Umbilical cord (tissue), 2 donors: Measurements from ENCODE around the gene NPDC1. TPM values are rescaled to one million over a fixed set of nuclear protein-coding genes. Genes with fewer than 3 reads are reported as not detected.
A peak's percentile ranks its signal among the peaks of the same experiment; 100 is the strongest.

Experiments
- DNase-seq: peaks from one replicate; pipeline ENCODE4 v3.0.0-alpha.2; 2015; ENCODE audit warnings: low spot score
- total RNA-seq: library from RNA; depleted of rRNA; stranded (reverse); fragments of >200 nt; gene quantifications from one replicate; pipeline ENCODE4 v1.2.3, GENCODE V29; 2014; ENCODE audit warnings: low replicate concordance; ENCODE audit not compliant: insufficient read depth

Gene NPDC1
- total RNA-seq, 1 donor from 2014 or later, result 6.5 TPM

GRCh38 chr9:137026828-137027227, 19.1 kb downstream of the NPDC1 start:
- no peak for DNase-seq

GRCh38 chr9:137026384-137026783, 19.6 kb downstream of the NPDC1 start:
- DNase-seq, result no peak

- peak; percentile 25 for DNase-seq
Observed at GRCh38 chr9:137025517-137025966, 20.4 kb downstream of the NPDC1 start.

DNA sequence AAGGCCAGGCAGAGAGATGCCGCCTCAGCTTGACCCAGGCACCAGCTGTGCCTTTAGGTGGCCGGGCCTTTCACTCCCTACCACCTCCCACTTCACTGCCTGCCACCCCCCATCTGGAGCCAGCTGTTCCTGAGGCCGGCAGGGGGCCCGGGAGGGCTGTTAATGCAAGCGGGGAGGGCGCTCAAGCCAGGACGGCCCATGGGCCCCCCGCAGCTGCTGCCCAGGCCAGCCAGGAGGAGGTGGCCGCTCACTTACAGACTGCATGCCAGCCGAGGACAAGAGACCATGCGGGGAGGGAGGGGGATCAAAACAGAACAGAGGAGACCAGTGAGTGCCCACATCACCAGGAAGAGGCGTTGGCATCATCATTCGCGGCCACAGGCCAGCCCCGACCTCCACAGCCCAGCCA, 22.4 kb downstream of the NPDC1 start:
- DNase-seq, result no peak

DNA sequence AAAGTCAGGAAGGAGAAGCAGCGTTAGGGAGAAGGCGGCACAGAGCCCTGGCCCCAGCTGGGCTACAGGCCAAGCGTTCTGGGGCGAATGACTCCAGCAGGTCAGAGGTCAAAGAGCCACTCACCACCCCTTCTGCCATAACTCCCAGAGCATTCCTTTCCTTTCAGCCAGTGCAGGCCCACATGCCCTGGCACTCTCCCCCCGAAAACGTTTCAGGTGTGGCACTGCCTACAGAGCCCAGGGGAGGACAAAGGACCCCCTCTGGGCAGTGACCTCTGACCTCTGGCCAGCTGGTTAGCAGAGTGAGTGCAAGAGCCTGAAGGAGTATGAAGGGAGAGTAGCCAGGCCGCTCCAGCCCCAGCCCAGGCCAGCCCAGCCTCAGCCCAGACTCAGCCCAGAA, 22.8 kb downstream of the NPDC1 start:
- no peak for DNase-seq

DNA sequence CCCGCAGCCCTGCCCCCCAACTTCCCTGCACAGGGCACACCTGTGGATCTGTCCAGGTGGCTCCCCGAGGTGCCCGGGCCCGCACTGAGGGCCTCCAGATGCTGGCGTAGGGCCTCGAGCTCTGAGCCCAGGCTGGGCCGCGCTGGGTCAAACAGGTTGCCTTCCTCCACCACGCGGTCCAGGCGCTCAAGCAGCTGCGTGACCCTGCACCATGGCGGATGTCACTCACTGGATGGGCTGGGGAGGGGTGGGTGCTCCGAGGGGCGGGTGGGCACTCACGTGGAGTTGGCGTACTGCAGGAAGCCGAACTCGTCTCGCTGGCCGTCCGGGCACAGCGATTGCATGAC, 23.3 kb downstream of the NPDC1 start:
- no peak for DNase-seq

GRCh38 chr9:137021979-137022661, 23.9 kb downstream of the NPDC1 start:
- DNase-seq, result no peak

DNA sequence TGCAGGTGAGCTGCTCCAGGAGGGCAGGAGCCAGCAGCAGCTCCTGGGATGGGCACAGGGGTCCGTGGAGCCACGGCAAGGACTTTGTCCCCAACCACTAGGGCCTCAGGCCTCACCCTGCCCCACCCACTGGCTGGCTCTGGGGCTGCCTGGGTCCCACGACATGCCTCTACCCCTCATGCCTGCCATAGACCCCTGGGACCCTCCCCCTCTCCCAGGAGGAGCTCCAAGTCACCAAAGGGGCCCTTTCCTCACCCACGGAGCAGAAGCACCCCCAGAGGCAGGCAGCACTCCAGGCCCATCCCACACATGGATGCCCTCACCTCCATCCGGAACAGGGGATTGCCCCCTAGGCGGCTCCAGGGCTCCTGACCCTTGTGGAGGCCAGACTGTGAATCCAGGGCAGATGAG, 24.4 kb downstream of the NPDC1 start:
- DNase-seq, result no peak

GRCh38 chr9:137020771-137021567, 25.0 kb downstream of the NPDC1 start:
- no peak for DNase-seq

- DNase-seq, result no peak
Observed at GRCh38 chr9:137019891-137020683, 25.9 kb downstream of the NPDC1 start.

DNA sequence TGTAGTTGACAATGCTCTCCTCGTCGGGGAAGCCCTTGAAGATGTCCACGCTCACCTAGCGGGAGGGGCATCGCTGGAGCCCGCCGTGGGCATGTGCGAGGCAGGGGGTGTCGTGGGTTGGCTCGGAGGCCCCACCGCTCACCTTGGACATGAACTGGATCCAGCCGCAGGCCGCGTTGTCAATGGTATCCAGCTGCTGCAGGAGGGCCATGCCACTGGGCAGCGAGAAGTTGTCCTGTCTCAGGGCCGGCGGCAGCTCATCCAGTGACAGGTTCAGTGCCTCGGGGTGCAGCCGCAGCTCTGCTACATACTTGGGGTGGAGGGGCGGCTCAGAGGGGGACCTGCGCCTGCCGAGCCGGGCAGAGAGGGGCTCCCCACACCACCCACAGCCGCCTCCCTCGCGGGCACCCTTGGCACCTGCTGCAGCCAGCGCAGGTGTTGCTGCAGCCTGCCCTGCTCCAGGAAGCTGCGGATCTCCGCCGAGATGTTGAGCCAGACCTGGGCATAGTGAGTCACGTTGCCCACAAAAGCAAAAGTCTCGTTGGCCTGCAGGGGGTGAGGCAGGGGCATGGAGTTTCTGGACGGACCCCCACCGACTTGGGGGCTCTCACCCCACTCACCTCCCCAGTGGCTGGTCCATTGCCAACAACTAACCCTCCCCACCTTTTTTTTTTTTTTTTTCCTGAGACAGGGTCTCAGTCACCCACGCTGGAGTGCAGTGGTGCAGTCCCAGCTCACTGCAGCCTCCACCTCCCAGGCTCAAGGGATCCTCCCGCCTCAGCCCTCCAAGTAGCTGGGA, 27.0 kb downstream of the NPDC1 start:
- no peak for DNase-seq

GRCh38 chr9:137017791-137018497, 28.0 kb downstream of the NPDC1 start:
- DNase-seq, result no peak

GRCh38 chr9:137017071-137017470, 28.9 kb downstream of the NPDC1 start:
- DNase-seq, result no peak

- no peak for DNase-seq
Observed at GRCh38 chr9:137016436-137016835, 29.5 kb downstream of the NPDC1 start.

- DNase-seq, result no peak
Observed at GRCh38 chr9:137015976-137016375, 30.0 kb downstream of the NPDC1 start.

GRCh38 chr9:137015540-137015930, 30.4 kb downstream of the NPDC1 start:
- DNase-seq, result no peak

GRCh38 chr9:137014776-137015539, 31.0 kb downstream of the NPDC1 start:
- no peak for DNase-seq

DNA sequence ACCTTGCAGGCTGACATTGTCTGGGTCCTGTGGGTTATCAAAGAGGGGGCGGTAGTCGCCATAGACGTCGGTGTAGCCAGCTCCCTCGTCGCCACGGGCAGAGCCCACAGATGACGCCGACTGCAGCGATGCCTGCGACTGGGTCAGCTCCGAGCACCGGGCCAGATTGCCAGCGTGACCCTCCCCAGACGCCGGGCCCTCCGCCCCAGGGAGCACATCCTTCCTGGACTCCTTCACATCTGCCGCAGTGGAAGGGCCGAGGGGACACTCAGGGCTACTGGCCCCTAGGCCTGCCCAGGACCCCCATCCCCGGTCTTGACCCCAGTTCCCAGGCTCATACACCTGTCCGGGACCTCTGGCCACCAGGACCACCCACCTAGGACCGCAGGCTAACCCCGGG, 31.8 kb downstream of the NPDC1 start:
- no peak for DNase-seq

DNA sequence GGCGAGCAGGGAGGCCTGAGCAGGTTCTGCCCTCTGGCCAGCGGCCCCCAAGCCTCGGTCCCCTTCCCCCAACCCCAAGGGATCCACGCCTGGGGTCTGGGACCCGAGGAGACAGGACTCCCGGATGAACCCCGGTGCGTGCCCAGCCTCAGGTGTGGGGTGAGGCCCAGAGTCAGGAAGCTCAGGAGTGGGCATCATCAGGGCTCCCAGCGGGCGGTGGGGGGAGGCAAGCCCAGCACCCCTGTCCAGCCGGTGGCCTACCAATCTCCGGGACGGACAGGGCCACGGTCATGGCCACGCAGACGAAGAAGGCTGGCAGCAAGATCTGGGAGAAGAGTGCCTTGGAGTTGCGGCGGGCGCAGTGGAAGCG, 32.4 kb downstream of the NPDC1 start:
- DNase-seq, result no peak
